Activated naive CD8-positive, alpha-beta T cell (primary cell): Measurements from ENCODE around the gene LOXL1.

Experiments
- H3K27ac Mint-ChIP-seq: one replicate; pipeline ENCODE4 v1.8.0; 2021; ENCODE audit warnings: mixed read lengths
- H3K27me3 Mint-ChIP-seq: one replicate; pipeline ENCODE4 v1.8.0; 2021; ENCODE audit warnings: mixed read lengths
- H3K36me3 Mint-ChIP-seq: one replicate; pipeline ENCODE4 v1.8.0; 2021; ENCODE audit warnings: mixed read lengths
- H3K4me1 Mint-ChIP-seq: one replicate; pipeline ENCODE4 v1.8.0; 2021; ENCODE audit warnings: low read depth, mixed read lengths
- H3K4me3 Mint-ChIP-seq: one replicate; pipeline ENCODE4 v1.8.0; 2021; ENCODE audit warnings: mild to moderate bottlenecking, mixed read lengths
- H3K9me3 Mint-ChIP-seq: one replicate; pipeline ENCODE4 v1.8.0; 2021; ENCODE audit warnings: low read depth, mixed read lengths

Gene LOXL1

GRCh38 chr15:73990250-73991005, 64.2 kb downstream of the LOXL1 start:
- Mint-ChIP-seq H3K9me3 (no peaks in the 10 kb centered on the region), H3K36me3 (peaks cover 4% of the 10 kb centered on the region), H3K4me1 (peaks cover 36% of the 10 kb centered on the region), H3K4me3 (peak overlapping the region; percentile 47), H3K27me3 (no peaks in the 10 kb centered on the region), H3K27ac (no peak overlapping the region)

DNA sequence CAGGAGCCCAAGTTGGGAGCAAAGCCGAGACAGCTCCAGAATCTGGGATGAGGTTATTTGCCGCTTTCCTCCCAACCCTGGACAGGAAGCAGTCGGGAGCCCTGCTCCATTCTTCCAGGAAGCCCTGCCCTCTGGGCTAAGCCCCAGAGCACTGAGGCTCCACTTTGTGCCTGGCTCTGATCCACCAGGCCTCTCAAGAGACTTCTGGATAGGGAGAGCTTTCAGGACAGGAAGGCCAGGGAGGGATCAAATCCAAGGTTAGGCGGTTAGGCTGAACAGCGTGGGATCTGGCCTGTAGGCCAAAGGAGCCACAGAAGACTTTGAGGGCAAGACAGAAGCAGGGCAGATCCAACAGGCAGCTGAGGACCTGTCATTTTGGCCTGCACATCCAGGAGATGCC, 65.0 kb downstream of the LOXL1 start:
- Mint-ChIP-seq H3K4me3 (peak overlapping the region; percentile 83), H3K27ac (peak overlapping the region; percentile 34), H3K9me3 (no peaks in the 10 kb centered on the region), H3K4me1 (peaks cover 34% of the 10 kb centered on the region), H3K36me3 (peaks cover 4% of the 10 kb centered on the region), H3K27me3 (no peaks in the 10 kb centered on the region)

- no peaks in the 10 kb centered on the region for H3K9me3 Mint-ChIP-seq
- peaks cover 2% of the 10 kb centered on the region for H3K36me3 Mint-ChIP-seq
- H3K27me3 Mint-ChIP-seq, result no peaks in the 10 kb centered on the region
- peak within 1 kb of the TSS; percentile 75 for H3K27ac Mint-ChIP-seq
- peaks cover 41% of the 10 kb centered on the region for H3K4me1 Mint-ChIP-seq
- H3K4me3 Mint-ChIP-seq, result peak within 1 kb of the TSS; percentile 83
Observed at GRCh38 chr15:73991726-73992593, 65.7 kb downstream of the LOXL1 start, which contains the start of gene STOML1. STOML1 (minus strand) TSS chr15:73992295; CDS start chr15:73992223, 72 bp downstream.

DNA sequence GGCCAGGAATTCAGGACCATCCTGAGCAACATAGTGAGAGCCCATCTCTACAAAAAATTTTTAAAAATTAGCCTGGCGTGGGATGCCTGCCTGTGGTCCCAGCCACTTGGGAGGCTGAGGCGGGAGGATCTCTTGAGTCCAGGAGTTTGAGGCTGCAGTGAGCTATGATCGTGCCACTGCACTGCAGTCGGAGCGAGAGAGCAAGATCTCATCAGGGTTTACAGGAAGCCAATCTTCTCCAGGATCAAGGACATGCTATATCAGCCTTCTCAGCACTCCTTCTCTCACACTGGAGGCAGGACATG, 66.3 kb downstream of the LOXL1 start:
- Mint-ChIP-seq H3K36me3 (no peaks in the 10 kb centered on the region), H3K9me3 (no peaks in the 10 kb centered on the region), H3K4me1 (peaks cover 42% of the 10 kb centered on the region), H3K27me3 (no peaks in the 10 kb centered on the region), H3K4me3 (peak overlapping the region; percentile 83), H3K27ac (peak overlapping the region; percentile 75)

DNA sequence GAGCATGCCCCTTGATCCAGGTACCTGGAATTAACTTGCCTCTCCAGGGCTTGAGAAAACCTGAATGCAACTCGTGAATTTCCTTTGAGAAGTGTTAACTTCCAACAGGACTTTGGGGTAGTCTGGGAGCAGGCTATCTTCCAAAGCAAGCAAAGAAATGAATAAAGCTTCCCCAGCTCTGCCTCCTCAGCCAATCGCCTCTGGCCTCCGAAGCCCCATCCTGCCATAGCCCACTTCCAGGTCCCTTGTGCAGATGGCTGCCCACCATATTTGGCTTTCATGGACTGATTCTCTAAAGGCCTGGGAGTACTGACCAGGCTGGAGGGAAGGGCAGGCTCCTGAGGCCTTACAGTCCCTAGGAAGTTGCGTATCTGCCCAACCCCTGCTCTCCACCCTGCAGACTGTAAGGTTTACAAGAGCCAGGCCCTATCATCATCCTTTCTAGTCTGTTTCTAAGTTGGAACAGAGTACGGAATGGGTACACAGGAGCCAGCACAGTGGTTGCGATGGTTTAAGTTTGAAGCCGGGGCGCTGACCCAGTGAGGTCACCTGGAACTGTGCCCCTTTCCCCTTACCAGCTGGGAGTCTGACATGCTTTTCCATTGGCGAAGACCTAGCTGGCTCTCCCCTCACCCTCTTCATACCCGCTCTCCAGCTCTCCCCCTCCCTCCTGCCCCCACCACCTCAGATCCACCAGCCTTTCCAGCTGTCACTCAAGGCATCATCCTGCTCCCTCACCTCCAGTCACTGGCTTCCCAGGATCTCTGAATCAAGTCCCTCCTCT, 67.1 kb downstream of the LOXL1 start:
- peak overlapping the region; percentile 98 for H3K4me3 Mint-ChIP-seq
- no peaks in the 10 kb centered on the region for H3K27me3 Mint-ChIP-seq
- no peaks in the 10 kb centered on the region for H3K9me3 Mint-ChIP-seq
- H3K27ac Mint-ChIP-seq, result peak overlapping the region; percentile 97
- H3K36me3 Mint-ChIP-seq, result no peaks in the 10 kb centered on the region
- H3K4me1 Mint-ChIP-seq, result peaks cover 48% of the 10 kb centered on the region

DNA sequence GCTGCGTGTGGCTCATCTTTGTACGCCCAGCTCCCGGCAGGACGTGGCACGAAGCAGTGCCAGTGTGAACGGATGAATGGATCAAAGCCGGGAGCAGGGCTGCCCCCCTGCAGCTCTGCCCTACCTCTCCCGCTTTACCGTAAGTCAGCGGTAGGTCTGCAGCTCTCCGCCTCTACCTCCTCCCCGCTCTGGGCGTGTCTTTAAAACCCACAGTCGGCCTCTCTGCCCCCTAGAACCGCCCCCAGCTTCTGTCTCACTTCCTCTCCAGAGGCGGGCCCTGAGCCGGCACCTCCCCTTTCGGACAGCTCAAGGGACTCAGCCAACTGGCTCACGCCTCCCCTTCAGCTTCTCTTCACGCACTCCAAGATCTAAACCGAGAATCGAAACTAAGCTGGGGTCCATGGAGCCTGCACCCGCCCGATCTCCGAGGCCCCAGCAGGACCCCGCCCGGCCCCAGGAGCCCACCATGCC, 68.2 kb downstream of the LOXL1 start, which contains the start of gene PML:
Gene PML, plus strand, starts transcription at position 304 of the 471 bp plus-strand sequence. Its CDS starts 97 bp downstream, at position 401.
- Mint-ChIP-seq H3K27ac (peak within 1 kb of the TSS; percentile 97), H3K9me3 (no peaks in the 10 kb centered on the region), H3K4me1 (peaks cover 59% of the 10 kb centered on the region), H3K4me3 (peak within 1 kb of the TSS; percentile 98), H3K36me3 (peaks cover 4% of the 10 kb centered on the region), H3K27me3 (no peaks in the 10 kb centered on the region)

DNA sequence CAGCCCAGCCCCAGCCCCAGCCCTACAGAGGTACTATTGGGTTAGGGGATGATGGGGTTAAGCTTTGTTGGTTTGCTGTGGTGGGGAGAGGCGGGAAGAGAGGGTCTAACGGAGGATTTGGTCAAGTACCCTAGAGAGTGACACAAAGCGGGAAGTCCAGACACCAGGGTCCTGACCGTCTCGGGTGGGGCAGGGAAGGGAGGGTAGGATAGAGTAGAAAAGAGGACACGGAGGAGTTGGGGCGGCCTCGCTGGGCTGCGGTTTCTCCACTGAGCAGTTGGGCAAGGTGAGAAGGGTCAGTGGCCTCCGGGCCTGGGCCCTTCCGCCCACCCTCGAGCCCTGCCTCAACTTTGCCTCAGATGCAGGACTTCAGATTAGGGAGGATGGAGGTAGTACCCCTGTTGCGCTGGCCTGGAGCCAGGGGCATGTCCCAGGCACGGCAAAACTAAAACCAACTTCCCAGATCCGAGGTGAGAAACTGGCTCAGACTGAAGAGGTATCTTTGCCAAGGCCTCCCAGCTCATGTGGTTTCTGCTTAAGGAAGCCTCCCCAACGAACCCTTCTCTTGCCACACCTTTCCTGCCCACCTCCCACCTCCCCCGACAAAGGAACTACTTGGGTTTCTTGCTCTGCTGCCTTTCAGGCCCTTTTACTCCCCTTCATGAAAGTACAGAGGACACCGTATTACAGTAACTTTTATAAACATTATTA, 68.8 kb downstream of the LOXL1 start:
- Mint-ChIP-seq H3K27me3 (no peaks in the 10 kb centered on the region), H3K4me3 (peak overlapping the region; percentile 98), H3K4me1 (peaks cover 60% of the 10 kb centered on the region), H3K27ac (peak overlapping the region; percentile 97), H3K36me3 (peaks cover 4% of the 10 kb centered on the region), H3K9me3 (no peaks in the 10 kb centered on the region)

DNA sequence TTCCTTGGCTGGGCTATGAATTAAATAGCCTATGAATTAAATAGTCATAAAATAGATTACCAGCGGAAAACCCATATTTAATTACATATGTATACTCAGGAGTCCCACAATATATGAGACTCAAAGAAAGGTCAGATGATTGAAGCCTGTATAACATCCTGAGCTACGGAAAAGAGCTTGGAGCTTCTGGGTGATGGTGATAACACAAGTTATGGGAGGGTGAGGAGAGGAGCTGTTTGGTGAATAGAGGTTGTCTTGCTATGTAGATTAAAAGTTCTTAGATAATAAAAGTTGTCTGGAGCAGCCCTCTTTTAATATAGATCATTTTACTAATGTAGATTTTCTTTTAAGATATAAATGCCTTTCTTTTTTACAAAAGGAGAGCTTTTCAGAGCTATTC, 70.0 kb downstream of the LOXL1 start:
- Mint-ChIP-seq H3K9me3 (no peaks in the 10 kb centered on the region), H3K36me3 (peaks cover 4% of the 10 kb centered on the region), H3K27ac (peak overlapping the region; percentile 97), H3K27me3 (no peaks in the 10 kb centered on the region), H3K4me3 (peak overlapping the region; percentile 98), H3K4me1 (peaks cover 68% of the 10 kb centered on the region)

DNA sequence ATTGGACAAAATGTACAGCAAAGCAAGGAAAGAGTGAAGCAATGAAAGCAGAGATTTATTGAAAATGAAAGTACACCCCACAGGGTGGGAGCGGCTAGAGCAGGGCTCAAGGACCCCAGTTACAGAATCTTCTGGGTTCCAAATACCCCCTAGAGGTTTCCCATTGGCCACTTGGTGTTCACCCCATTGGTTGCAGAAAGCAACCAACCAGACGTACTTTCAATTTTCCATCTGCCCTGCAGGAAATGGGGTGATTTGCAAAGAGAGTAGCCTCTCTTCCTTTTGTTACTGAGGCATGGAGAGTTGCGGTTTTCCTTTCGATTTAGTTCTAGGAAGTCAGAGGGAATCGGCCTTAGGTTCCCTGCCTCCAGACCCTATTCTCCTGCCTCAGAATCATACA, 70.7 kb downstream of the LOXL1 start:
- peak overlapping the region; percentile 97 for H3K27ac Mint-ChIP-seq
- peaks cover 69% of the 10 kb centered on the region for H3K4me1 Mint-ChIP-seq
- no peaks in the 10 kb centered on the region for H3K27me3 Mint-ChIP-seq
- peaks cover 4% of the 10 kb centered on the region for H3K36me3 Mint-ChIP-seq
- H3K4me3 Mint-ChIP-seq, result peak overlapping the region; percentile 98
- no peaks in the 10 kb centered on the region for H3K9me3 Mint-ChIP-seq

DNA sequence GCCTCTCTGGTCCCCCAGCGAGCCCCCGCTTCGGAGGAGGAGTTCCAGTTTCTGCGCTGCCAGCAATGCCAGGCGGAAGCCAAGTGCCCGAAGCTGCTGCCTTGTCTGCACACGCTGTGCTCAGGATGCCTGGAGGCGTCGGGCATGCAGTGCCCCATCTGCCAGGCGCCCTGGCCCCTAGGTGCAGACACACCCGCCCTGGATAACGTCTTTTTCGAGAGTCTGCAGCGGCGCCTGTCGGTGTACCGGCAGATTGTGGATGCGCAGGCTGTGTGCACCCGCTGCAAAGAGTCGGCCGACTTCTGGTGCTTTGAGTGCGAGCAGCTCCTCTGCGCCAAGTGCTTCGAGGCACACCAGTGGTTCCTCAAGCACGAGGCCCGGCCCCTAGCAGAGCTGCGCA, 71.7 kb downstream of the LOXL1 start:
- Mint-ChIP-seq H3K4me3 (no peak overlapping the region), H3K9me3 (no peaks in the 10 kb centered on the region), H3K27me3 (no peaks in the 10 kb centered on the region), H3K27ac (no peak overlapping the region), H3K36me3 (peaks cover 4% of the 10 kb centered on the region), H3K4me1 (peaks cover 61% of the 10 kb centered on the region)
